Gastrocnemius medialis (tissue), 4 donors: ENCODE measurements around the gene PSMB2. TPM values are rescaled to one million over a fixed set of nuclear protein-coding genes. Genes with fewer than 3 reads are reported as not detected.

Experiments used
- ATAC-seq, 2 donors: fragments of 150-250 bp; one replicate each; pipeline ENCODE4 v1.9.1; 2016
- DNase-seq, 2 donors: peaks; one replicate each; pipeline ENCODE4 v3.0.0-alpha.2; 2019
- H3K27ac ChIP-seq, 4 donors: fragments of 200-600 bp; sonication (generic); 1 replicate in 1 of 4; 2 replicates in 3 of 4; pipeline ENCODE4 v1.5.1; 2016 to 2018; ENCODE audit warnings: mild to moderate bottlenecking in 2 of 4, moderate library complexity in 1 of 4
- H3K27me3 ChIP-seq, 3 donors: fragments of 200-600 bp; sonication (generic) in 2 of 3; 1 replicate in 1 of 3; 2 replicates in 2 of 3; pipeline versions ENCODE4 v1.5.1 to v1.6.0; 2016 to 2019; ENCODE audit warnings: mild to moderate bottlenecking in 1 of 3, moderate library complexity in 1 of 3
- H3K36me3 ChIP-seq, 2 donors: fragments of 200-600 bp; sonication (generic) in 1 of 2; one replicate each; pipeline ENCODE4 v1.5.1; 2017 to 2018
- H3K4me1 ChIP-seq, 2 donors: fragments of 200-600 bp; sonication (generic) in 1 of 2; one replicate each; pipeline ENCODE4 v1.5.1; 2016 to 2017; ENCODE audit warnings: mild to moderate bottlenecking in 2 of 2
- H3K4me3 ChIP-seq, 4 donors: fragments of 200-600 bp; sonication (generic) in 3 of 4; 1 replicate in 1 of 4; 2 replicates in 3 of 4; pipeline ENCODE4 v1.5.1; 2016 to 2019; ENCODE audit warnings: mild to moderate bottlenecking in 2 of 4
- H3K9me3 ChIP-seq, 3 donors: fragments of 200-600 bp; sonication (generic) in 2 of 3; 1 replicate in 1 of 3; 2 replicates in 2 of 3; pipeline ENCODE4 v1.5.1; 2016 to 2019
- CTCF ChIP-seq, 5 experiments: fragments of 450-650 bp in 3 of 5; fragments of 200-600 bp in 2 of 5; sonication (generic) in 2 of 5; IDR thresholded peaks in 4 of 5; conservative IDR thresholded peaks in 1 of 5; 1 replicate in 4 of 5; 2 replicates in 1 of 5; pipeline ENCODE4 v1.5.1; 2016 to 2019; ENCODE audit warnings: antibody characterized with exemption in 5 of 5, mild to moderate bottlenecking in 3 of 5, moderate library complexity in 3 of 5
- POLR2A ChIP-seq, 2 donors: fragments of 450-650 bp; IDR thresholded peaks; one replicate each; pipeline ENCODE4 v1.6.1; 2017; ENCODE audit warnings: antibody characterized with exemption in 2 of 2, mild to moderate bottlenecking in 2 of 2, moderate library complexity in 2 of 2
- in situ Hi-C, 4 donors: fragments of 200-750 bp; cut with MboI; loops; one replicate each; pipeline versions ENCODE4 v1.15.0 to v1.8.0; 2017; ENCODE audit warnings: low sequenced_read_pairs in 4 of 4
- intact Hi-C: fragments of 100-400 bp; cut with DNase I; formaldehyde crosslinking; loops from one replicate; pipeline ENCODE4 v1.15.1; 2023; ENCODE audit warnings: low total_unique reads
- total RNA-seq, 4 donors: library from RNA; depleted of rRNA; stranded (reverse); fragments of >200 nt; gene quantifications; one replicate each; pipeline versions ENCODE4 v1.1.0 to v1.2.3, GENCODE V29; 2016

The PSMB2 gene
- total RNA-seq, 4 donors from 2014 or later = 65.2 to 119 (median 89.9) TPM

GRCh38 chr1:35619237-35620121 is 21.8 kb downstream of the PSMB2 start:
- ATAC-seq (no peak), DNase-seq (no peak)
- no peaks in the 10 kb centered on the region for H3K36me3 ChIP-seq
- H3K27me3 ChIP-seq = no peaks in the 10 kb centered on the region
- in situ Hi-C loops = no loop called here
- no peaks in the 10 kb centered on the region for H3K9me3 ChIP-seq
- H3K27ac ChIP-seq = no peak overlapping the region
- H3K4me1 ChIP-seq = peaks cover 0 to 10% of the 10 kb centered on the region in 2 donors
- intact Hi-C loops = no loop called here
- TF ChIP-seq CTCF (IDR thresholded peaks at IDR 0.05 in 4 of 5, conservative IDR thresholded peaks at IDR 0.05 in 1 of 5) (no peak), POLR2A (IDR thresholded peaks at IDR 0.05) (no peak)
- no peak overlapping the region for H3K4me3 ChIP-seq

GRCh38 chr1:35615440-35615839 is 25.9 kb downstream of the PSMB2 start:
- intact Hi-C loops (no loop called here), in situ Hi-C loops (no loop called here)
- Histone ChIP-seq H3K36me3 (no peaks in the 10 kb centered on the region), H3K4me1 (peaks cover 0 to 8% of the 10 kb centered on the region in 2 donors), H3K27me3 (no peaks in the 10 kb centered on the region), H3K4me3 (no peak overlapping the region), H3K27ac (no peak overlapping the region), H3K9me3 (no peaks in the 10 kb centered on the region)
- TF ChIP-seq CTCF (IDR thresholded peaks at IDR 0.05 in 4 of 5, conservative IDR thresholded peaks at IDR 0.05 in 1 of 5) (no peak), POLR2A (IDR thresholded peaks at IDR 0.05) (no peak)
- no peak for DNase-seq
- no peak for ATAC-seq

GRCh38 chr1:35611655-35612054 is 29.7 kb downstream of the PSMB2 start:
- no peak overlapping the region for H3K27ac ChIP-seq
- no peaks in the 10 kb centered on the region for H3K9me3 ChIP-seq
- ATAC-seq = no peak
- peaks cover 0 to 8% of the 10 kb centered on the region in 2 donors for H3K4me1 ChIP-seq
- intact Hi-C loops = no loop called here
- H3K27me3 ChIP-seq = no peaks in the 10 kb centered on the region
- in situ Hi-C loops = no loop called here
- peaks cover 0 to 29% of the 10 kb centered on the region in 2 donors for H3K36me3 ChIP-seq
- TF ChIP-seq POLR2A (IDR thresholded peaks at IDR 0.05) = no peak
- no peak for TF ChIP-seq CTCF (IDR thresholded peaks at IDR 0.05 in 4 of 5, conservative IDR thresholded peaks at IDR 0.05 in 1 of 5)
- no peak overlapping the region for H3K4me3 ChIP-seq
- no peak for DNase-seq

GRCh38 chr1:35605867-35606182 is 35.5 kb downstream of the PSMB2 start:
- no peak overlapping the region for H3K4me3 ChIP-seq
- in situ Hi-C loops = no loop called here
- ATAC-seq (no peak), DNase-seq (no peak)
- H3K9me3 ChIP-seq = no peaks in the 10 kb centered on the region
- no peak overlapping the region for H3K27ac ChIP-seq
- peaks cover 0 to 81% of the 10 kb centered on the region in 2 donors for H3K36me3 ChIP-seq
- intact Hi-C loops = no loop called here
- no peaks in the 10 kb centered on the region for H3K27me3 ChIP-seq
- TF ChIP-seq CTCF (IDR thresholded peaks at IDR 0.05 in 4 of 5, conservative IDR thresholded peaks at IDR 0.05 in 1 of 5) (no peak), POLR2A (IDR thresholded peaks at IDR 0.05) (no peak)
- H3K4me1 ChIP-seq = no peaks in the 10 kb centered on the region
